Measurements from ENCODE around the gene XPR1.

Gene XPR1

GRCh38 chr1:180936110-180937011 is 304.5 kb downstream of the XPR1 start:
- no peak for DNase-seq

GRCh38 chr1:180937012-180937372 is 305.2 kb downstream of the XPR1 start:
- DNase-seq: no peak

- no peak for DNase-seq
These were observed 305.9 kb downstream of the XPR1 start for GRCh38 chr1:180937624-180938225.

GRCh38 chr1:180939073-180939710 is 307.4 kb downstream of the XPR1 start:
- no peak for DNase-seq

GRCh38 chr1:180939711-180940103 is 307.9 kb downstream of the XPR1 start:
- no peak for DNase-seq

Data from activated effector memory CD4-positive, alpha-beta T cell treated with anti-CD3 and anti-CD28 coated beads, Interleukin-2, amount 50 U/mL, for 16 hours (primary cell).